CD4-positive, alpha-beta T cell (primary cell): ENCODE data around the gene MSLN. TPM values are rescaled to one million over a fixed set of nuclear protein-coding genes. Genes with fewer than 3 reads are reported as not detected.

Source experiments
- ATAC-seq: fragments of 200-7000 bp; cut with Tn5 transposase; one replicate; pipeline ENCODE4 v1.10.0; 2022; ENCODE audit warnings: mild to moderate bottlenecking; ENCODE audit not compliant: poor library complexity
- CTCF ChIA-PET: fragments of 350-600 bp; sonication (Branson Sonifier 250); formaldehyde crosslinking; loops from one replicate; lab custom pipeline; 2021; ENCODE audit warnings: antibody characterized with exemption, inconsistent platforms; lab: Charles Lee
- POLR2A ChIA-PET: fragments of 350-600 bp; sonication (Branson Sonifier 250); formaldehyde crosslinking; loops from one replicate; lab custom pipeline; 2021; ENCODE audit warnings: antibody characterized with exemption, inconsistent platforms; lab: Charles Lee
- DNase-seq, 14 experiments: peaks; one replicate each; pipeline ENCODE4 v3.0.0-alpha.2; 2013 to 2020; ENCODE audit warnings: mixed read lengths in 2 of 14
- H3K27ac ChIP-seq, 2 donors: one replicate each; pipeline versions ENCODE4 v1.5.1 to v1.7.0; 2013; ENCODE audit warnings: low read length in 2 of 2, low read depth in 1 of 2, mild to moderate bottlenecking in 1 of 2
- H3K27me3 ChIP-seq, 2 experiments: 1 replicate in 1 of 2; 2 replicates in 1 of 2; pipeline versions ENCODE4 v1.6.1 to v1.7.0; 2013; ENCODE audit warnings: low read length in 2 of 2, control low read depth in 1 of 2, mild to moderate bottlenecking in 1 of 2, moderate library complexity in 1 of 2; ENCODE audit not compliant: insufficient read depth in 2 of 2, control insufficient read depth in 1 of 2
- H3K36me3 ChIP-seq: one replicate; pipeline ENCODE4 v1.6.1; 2013; ENCODE audit warnings: low read length, control low read depth; ENCODE audit not compliant: insufficient read depth
- H3K4me1 ChIP-seq: one replicate; pipeline ENCODE4 v1.6.1; 2013; ENCODE audit warnings: low read length, control low read depth; ENCODE audit not compliant: insufficient read depth
- H3K4me3 ChIP-seq: one replicate; pipeline ENCODE4 v1.5.1; 2013; ENCODE audit warnings: mild to moderate bottlenecking, low read length, moderate library complexity
- H3K9me3 ChIP-seq, 2 experiments: 1 replicate in 1 of 2; 2 replicates in 1 of 2; pipeline versions ENCODE4 v1.6.1 to v1.7.0; 2013; ENCODE audit warnings: low read length in 2 of 2, mild to moderate bottlenecking in 2 of 2, control low read depth in 1 of 2, moderate library complexity in 1 of 2; ENCODE audit not compliant: control insufficient read depth in 1 of 2, insufficient read depth in 1 of 2
- H3K27ac Mint-ChIP-seq: one replicate; pipeline ENCODE4 v1.8.0; 2020; ENCODE audit warnings: mixed read lengths
- H3K27me3 Mint-ChIP-seq: one replicate; pipeline ENCODE4 v1.8.0; 2021; ENCODE audit warnings: mixed read lengths
- H3K36me3 Mint-ChIP-seq: one replicate; pipeline ENCODE4 v1.8.0; 2021; ENCODE audit warnings: low read depth, mixed read lengths
- H3K4me1 Mint-ChIP-seq: one replicate; pipeline ENCODE4 v1.8.0; 2021; ENCODE audit warnings: low read depth, mixed read lengths
- H3K4me3 Mint-ChIP-seq: one replicate; pipeline ENCODE4 v1.8.0; 2020; ENCODE audit warnings: mild to moderate bottlenecking, mixed read lengths
- H3K9me3 Mint-ChIP-seq: one replicate; pipeline ENCODE4 v1.8.0; 2020; ENCODE audit warnings: mixed read lengths
- CTCF ChIP-seq: fragments of 200-600 bp; IDR thresholded peaks from one replicate; pipeline ENCODE4 v1.8.0; 2022; ENCODE audit warnings: antibody characterized with exemption, mild to moderate bottlenecking
- intact Hi-C, 2 experiments: fragments of 100-400 bp; cut with DNase I in 1 of 2; cut with micrococcal nuclease in 1 of 2; formaldehyde crosslinking; loops; one replicate each; pipeline versions ENCODE4 v1.15.1 to v1.9.0; 2023 to 2025; cut with DNase I, micrococcal nuclease
- total RNA-seq, 174 experiments: library from RNA in 2 of 174; stranded (reverse) in 2 of 174; gene quantifications; one replicate each; pipeline ENCODE4 v1.2.3 and lab custom pipeline; 2021 to 2026

MSLN gene
- total RNA-seq, 2 experiments from 2014 or later = not detected

DNA sequence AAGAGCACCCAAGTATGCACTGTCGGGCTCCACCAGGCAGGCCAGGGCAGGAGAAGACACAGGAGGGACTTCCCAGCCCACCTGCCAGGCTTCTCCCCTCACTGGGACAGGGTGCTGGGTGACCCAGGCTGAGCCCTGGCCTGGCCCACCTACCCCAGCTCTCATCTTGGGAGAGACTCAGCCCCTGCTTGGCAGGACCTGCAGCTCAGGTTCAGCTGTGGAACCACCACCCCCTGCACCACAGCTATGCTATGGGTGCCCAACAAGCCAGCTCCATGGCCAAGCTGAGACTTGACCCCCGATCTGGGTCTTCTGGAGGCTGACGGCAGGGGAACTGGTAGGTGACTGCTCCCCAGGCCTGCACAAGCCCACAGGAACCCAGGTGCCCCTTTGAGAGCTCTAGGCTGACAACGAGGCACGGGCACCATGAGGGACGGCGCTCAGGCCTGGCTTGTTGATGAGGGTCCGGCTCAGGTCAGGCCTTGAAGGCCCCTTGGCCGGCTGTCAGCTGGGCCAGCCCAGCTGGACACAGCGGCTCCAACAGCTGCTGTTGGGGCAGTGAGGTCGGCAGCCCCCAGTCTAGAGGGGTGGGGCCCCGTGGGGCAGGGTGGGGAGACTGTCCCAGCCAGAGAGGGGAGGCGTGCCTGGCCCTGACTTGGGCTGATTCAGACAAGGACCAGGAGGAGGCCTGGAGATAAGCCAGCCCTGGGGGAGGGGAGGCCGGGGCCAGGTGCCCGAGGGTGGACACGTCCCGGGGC is 23.0 kb downstream of the MSLN start:
- POLR2A ChIA-PET = interaction anchor here (1.3 kb wide), 1 partner anchor 67 kb away, joined by 3 read pairs; no protein-coding TSS in a partner anchor
- H3K27ac Mint-ChIP-seq = no peak overlapping the region
- no peaks in the 10 kb centered on the region for H3K27me3 Mint-ChIP-seq
- DNase-seq (no peak), ATAC-seq (no peak)
- intact Hi-C loops = no loop called here
- no peaks in the 10 kb centered on the region for H3K9me3 Mint-ChIP-seq
- H3K4me3 Mint-ChIP-seq = no peak overlapping the region
- Histone ChIP-seq H3K4me1 (peaks cover 22% of the 10 kb centered on the region), H3K9me3 (no peaks in the 10 kb centered on the region), H3K36me3 (peaks cover 10% of the 10 kb centered on the region), H3K27ac (no peak overlapping the region), H3K4me3 (no peak overlapping the region), H3K27me3 (no peaks in the 10 kb centered on the region)
- no peaks in the 10 kb centered on the region for H3K4me1 Mint-ChIP-seq
- CTCF ChIA-PET = no interaction called here
- peaks cover 6% of the 10 kb centered on the region for H3K36me3 Mint-ChIP-seq
- no peak for TF ChIP-seq CTCF

DNA sequence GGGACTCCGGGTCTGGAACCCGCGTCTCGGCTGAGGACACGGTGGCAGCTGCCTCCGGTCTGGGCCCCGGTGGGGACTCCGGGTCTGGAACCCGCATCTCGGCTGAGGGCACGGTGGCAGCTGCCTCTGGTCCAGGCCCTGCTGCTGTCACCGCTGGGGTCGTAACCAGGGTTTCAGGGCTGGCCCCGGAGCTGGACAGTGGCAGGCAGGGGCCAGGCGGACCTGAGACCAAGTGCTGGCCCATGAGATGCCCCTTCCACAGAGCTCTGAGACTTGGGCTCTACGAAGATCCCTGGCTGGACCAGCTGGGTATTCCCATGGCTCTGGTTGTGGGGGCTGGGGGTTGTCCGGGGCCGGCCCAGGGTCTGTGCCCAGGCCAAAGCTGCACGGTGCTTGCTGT is 23.9 kb downstream of the MSLN start:
- DNase-seq (no peak), ATAC-seq (no peak)
- no peak overlapping the region for H3K27ac Mint-ChIP-seq
- intact Hi-C loops = no loop called here
- no peaks in the 10 kb centered on the region for H3K4me1 Mint-ChIP-seq
- no peaks in the 10 kb centered on the region for H3K9me3 ChIP-seq
- no peak overlapping the region for H3K27ac ChIP-seq
- peaks cover 10% of the 10 kb centered on the region for H3K36me3 ChIP-seq
- CTCF ChIA-PET = interaction anchor here (2.2 kb wide), 1 partner anchor 72 kb away, joined by 9 read pairs; no protein-coding TSS in a partner anchor
- no peak overlapping the region for H3K4me3 ChIP-seq
- no peak for TF ChIP-seq CTCF
- H3K27me3 Mint-ChIP-seq = no peaks in the 10 kb centered on the region
- no peaks in the 10 kb centered on the region for H3K9me3 Mint-ChIP-seq
- H3K27me3 ChIP-seq = no peaks in the 10 kb centered on the region
- no peak overlapping the region for H3K4me3 Mint-ChIP-seq
- H3K4me1 ChIP-seq = peaks cover 30% of the 10 kb centered on the region
- H3K36me3 Mint-ChIP-seq = peaks cover 6% of the 10 kb centered on the region
- POLR2A ChIA-PET = interaction anchor here (1.1 kb wide), 1 partner anchor 72 kb away, joined by 4 read pairs; no protein-coding TSS in a partner anchor

DNA sequence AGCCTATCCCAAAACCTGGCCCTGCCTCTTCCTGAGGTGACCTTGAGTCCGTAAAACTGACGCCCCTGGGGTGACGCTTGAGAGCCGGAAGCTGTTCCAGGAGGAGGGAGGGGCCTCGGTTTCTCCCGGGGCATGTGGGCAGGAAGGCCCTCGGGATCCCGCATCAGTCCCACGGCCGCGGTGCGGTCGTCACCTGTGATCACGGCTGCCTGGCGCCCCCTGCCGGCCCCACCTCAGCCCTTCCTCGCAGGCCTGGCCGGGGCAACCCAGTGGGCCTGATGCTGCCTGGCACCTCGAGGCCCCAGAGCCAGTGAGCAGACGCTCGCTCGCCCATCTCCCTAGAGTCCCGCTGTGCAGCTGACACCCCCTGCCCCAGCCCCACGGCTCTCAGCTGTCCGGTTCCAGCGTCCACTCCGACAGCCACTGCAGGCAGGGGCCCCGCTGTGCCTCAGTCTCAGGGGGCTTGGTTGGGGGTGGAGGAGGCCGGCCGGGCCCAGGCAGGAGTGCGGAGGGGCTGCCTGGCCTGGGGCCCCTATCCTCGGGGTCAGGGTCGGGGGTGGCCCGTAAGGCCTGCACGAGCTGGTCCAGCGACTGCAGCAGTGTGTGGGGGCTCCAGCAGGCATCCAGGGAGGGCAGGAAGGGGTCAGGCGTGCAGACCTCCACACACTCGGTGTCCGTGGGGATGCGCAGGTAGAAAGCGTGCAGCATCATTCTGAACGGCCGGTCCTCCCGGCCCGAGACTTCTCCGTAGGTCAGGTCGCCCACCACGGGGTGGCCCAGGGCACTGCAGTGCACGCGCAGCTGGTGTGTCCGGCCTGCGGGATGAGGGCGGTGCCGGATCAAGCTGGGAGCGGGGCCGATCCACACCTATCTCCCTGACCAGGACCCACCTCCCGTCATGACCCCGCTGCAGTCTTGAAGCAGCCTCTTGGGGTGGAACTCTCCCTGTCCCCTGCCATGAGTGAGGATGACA is 25.3 kb downstream of the MSLN start:
- Mint-ChIP-seq H3K27me3 (no peaks in the 10 kb centered on the region), H3K36me3 (peaks cover 6% of the 10 kb centered on the region), H3K9me3 (no peaks in the 10 kb centered on the region), H3K4me1 (no peaks in the 10 kb centered on the region), H3K4me3 (peak overlapping the region; percentile 74), H3K27ac (no peak overlapping the region)
- intact Hi-C loops = loop anchor here in 1 of 2 experiments (1.0 kb wide), 1 partner anchor 75 kb away; no protein-coding TSS in a partner anchor
- DNase-seq (peak; percentile 51 to 86 (median 70)), ATAC-seq (no peak)
- Histone ChIP-seq H3K27me3 (no peaks in the 10 kb centered on the region), H3K9me3 (no peaks in the 10 kb centered on the region), H3K36me3 (peaks cover 10% of the 10 kb centered on the region), H3K4me1 (peaks cover 34% of the 10 kb centered on the region), H3K27ac (no peak overlapping the region), H3K4me3 (no peak overlapping the region)
- peak; percentile 68 for TF ChIP-seq CTCF
- ChIA-PET POLR2A (interaction anchor here (1.0 to 1.6 kb wide), 3 partner anchors 58 to 90 kb away, joined by 3 to 5 read pairs (median 4); no protein-coding TSS in a partner anchor), CTCF (interaction anchor here (2.2 kb wide), 1 partner anchor 74 kb away, joined by 9 read pairs; no protein-coding TSS in a partner anchor)
